ENCODE measurements around the gene CCDC12. TPM values are rescaled to one million over a fixed set of nuclear protein-coding genes. Genes with fewer than 3 reads are reported as not detected.
"Not testable (repeated sequence)": the region's sequence is repeated elsewhere in the genome, so short reads cannot be mapped to it uniquely, and the experiment has no call there.

CCDC12 gene
- total and polyA plus RNA-seq, 3 donors from 2014 or later: 43.3 to 66.6 (median 59.6) TPM

DNA sequence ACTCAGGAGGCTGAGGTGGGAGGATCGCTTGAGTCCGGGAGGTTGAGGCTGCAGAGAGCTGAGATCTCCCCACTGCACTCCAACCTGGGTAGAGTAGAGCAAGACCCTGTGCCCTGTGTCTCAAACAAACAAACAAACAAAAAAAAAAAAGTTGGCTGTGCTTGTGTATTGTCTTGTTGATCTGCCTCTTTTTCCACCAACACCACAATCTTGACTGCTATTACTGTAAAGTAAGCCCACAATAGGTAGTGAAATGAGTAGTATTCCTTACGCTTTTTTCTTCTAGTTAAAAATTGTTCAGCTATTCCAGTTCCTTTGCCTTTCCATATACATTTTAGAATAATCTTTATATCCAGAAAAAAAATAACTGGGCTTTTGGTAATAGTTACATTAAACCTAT is 63.6 kb downstream of the CCDC12 start:
- TF ChIP-seq, protein P1, sequence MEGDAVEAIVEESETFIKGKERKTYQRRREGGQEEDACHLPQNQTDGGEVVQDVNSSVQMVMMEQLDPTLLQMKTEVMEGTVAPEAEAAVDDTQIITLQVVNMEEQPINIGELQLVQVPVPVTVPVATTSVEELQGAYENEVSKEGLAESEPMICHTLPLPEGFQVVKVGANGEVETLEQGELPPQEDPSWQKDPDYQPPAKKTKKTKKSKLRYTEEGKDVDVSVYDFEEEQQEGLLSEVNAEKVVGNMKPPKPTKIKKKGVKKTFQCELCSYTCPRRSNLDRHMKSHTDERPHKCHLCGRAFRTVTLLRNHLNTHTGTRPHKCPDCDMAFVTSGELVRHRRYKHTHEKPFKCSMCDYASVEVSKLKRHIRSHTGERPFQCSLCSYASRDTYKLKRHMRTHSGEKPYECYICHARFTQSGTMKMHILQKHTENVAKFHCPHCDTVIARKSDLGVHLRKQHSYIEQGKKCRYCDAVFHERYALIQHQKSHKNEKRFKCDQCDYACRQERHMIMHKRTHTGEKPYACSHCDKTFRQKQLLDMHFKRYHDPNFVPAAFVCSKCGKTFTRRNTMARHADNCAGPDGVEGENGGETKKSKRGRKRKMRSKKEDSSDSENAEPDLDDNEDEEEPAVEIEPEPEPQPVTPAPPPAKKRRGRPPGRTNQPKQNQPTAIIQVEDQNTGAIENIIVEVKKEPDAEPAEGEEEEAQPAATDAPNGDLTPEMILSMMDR (IDR thresholded peaks at IDR 0.05): no peak
- TF ChIP-seq POLR2A (IDR thresholded peaks at IDR 0.05): no peak
- H3K36me3 ChIP-seq (ENCODE audit: low read depth, missing control alignments): no peaks in the 10 kb centered on the region
- H3K4me3 ChIP-seq: no peak overlapping the region
- no peak overlapping the region for H3K27ac ChIP-seq
- peaks cover 9% of the 10 kb centered on the region for H3K4me1 ChIP-seq
- intact Hi-C loops (cut with DNase I; ENCODE audit: low total_unique reads): no loop called here
- DNase-seq: no peak
- H3K27me3 ChIP-seq: no peaks in the 10 kb centered on the region
- H3K9me3 ChIP-seq: no peaks in the 10 kb centered on the region
- WGBS, 2 donors: 79 to 98% methylated on average over 3 of the region's 3 CpGs

DNA sequence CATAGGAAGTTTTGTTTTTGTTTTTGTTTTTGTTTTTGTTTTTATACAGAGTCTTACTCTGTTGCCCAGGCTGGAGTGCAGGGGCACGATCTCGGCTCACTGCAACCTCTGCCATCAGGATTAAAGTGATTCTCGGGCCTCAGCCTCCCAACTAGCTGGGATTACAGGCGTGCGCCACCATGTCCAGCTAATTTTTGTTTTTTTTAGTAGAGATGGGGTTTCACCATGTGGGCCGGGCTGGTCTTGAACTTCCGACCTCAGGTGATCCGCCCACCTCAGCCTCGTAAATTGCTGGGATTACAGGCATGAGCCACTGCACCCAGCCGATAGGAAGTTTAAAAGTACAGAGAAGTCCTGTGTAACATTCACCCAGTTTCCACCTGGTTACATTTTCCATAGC is 65.6 kb downstream of the CCDC12 start:
- H3K4me1 ChIP-seq; H3K9me3 ChIP-seq; DNase-seq; H3K4me3 ChIP-seq; H3K36me3 ChIP-seq (ENCODE audit: low read depth, missing control alignments); intact Hi-C loops (cut with DNase I; ENCODE audit: low total_unique reads); H3K27me3 ChIP-seq; H3K27ac ChIP-seq: not testable (repeated sequence)
- WGBS, 2 donors: 79 to 83% methylated on average over 10 of the region's 10 CpGs

DNA sequence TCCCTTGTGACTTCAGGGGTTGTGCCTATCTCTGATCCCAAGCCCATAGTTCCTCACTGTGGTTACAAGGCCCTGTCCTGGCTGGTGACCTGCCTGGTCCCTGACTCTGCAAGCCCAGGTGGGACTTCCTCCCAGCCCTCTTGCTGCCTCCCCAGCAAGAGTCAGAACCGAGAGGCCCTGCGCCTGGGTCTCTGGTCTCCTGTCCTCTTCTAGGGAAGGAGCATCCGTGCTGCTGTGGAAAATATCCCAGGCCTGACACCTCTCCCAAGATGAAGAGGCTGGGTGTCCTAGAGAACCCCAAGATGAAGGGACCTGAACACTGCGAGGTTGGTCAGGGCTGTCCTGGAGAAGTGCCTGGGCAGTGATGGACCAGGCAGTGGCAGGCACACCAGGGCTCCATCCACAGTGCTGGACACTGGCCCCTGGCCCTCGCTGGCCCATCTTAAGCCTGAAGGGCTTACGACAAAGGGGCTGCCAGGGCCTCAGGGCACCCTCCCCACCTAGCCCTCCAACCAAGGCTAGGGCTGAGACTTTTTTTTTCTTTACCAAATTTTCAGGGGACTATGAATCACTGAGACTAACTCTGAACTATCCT is 66.3 kb downstream of the CCDC12 start:
- no peak overlapping the region for H3K27ac ChIP-seq
- TF ChIP-seq, protein P1 (IDR thresholded peaks at IDR 0.05): no peak
- TF ChIP-seq POLR2A (IDR thresholded peaks at IDR 0.05): no peak
- no peak overlapping the region for H3K4me3 ChIP-seq
- intact Hi-C loops (cut with DNase I; ENCODE audit: low total_unique reads): no loop called here
- no peak for DNase-seq
- no peaks in the 10 kb centered on the region for H3K36me3 ChIP-seq (ENCODE audit: low read depth, missing control alignments)
- H3K27me3 ChIP-seq: no peaks in the 10 kb centered on the region
- H3K9me3 ChIP-seq: no peaks in the 10 kb centered on the region
- peaks cover 9% of the 10 kb centered on the region for H3K4me1 ChIP-seq
- WGBS, 2 donors: 80 to 94% methylated on average over 2 to 6 of the region's 6 CpGs

DNA sequence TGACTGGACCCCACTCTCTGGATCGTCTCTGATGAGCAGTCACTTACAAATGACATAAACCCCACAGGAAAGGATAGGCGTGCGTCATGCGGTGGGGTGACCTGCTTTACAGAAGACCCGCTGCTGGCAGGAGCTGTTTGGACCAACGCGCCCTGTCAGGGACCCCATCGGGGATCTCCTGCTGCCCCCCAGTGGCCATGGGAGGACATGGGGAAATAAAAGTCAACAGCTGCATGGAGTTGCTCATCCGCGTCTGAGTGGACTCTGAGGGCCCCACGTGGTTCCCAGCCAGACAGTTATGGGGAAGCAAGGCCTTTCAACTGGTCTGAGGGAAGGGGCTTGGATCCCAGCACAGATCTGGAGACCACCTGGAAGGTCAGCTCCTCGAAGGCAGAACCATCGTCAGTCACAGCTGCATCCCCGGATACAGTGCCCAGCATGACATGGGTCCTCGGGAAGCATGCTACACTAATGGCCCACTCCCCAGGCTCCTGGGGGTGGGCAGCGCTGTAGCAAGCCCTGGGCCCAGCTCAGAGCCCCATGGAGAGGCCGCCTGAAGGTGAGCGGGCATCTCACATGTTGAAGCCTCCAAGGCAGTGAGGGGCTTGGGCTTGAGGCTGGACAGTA is 66.9 kb downstream of the CCDC12 start:
- no peaks in the 10 kb centered on the region for H3K36me3 ChIP-seq (ENCODE audit: low read depth, missing control alignments)
- 42 to 47% methylated on average over 13 to 17 of the region's 18 CpGs for WGBS, 2 donors
- no peak overlapping the region for H3K27ac ChIP-seq

DNA sequence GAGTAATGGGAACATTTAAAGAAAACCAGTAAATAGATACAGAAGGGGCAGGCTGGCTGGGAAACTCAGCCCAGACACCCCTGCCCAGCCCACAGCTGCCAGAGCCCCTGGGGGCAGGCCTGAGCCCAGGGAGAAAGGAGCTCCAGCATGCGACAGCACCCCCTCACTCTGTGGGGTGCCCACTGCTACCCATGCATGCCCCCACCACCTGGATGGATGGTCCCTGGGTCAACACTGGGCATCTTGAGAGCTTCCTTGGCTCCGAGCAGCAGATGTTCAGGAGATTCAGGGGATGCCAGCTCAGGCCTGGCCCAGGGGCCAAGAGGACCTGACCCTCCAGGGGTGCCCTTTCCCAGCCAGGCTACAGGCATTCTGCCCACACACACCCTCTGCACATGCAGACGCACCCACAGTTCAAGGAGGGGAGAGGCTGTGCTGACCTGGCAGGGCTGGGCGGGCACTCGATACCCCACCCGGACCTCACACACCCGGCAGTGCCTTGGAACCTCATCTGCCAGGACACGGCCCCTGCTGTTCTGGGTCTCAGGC is 67.5 kb downstream of the CCDC12 start:
- WGBS, 2 donors: 59 to 80% methylated on average over 1 to 8 of the region's 8 CpGs
- H3K4me3 ChIP-seq: no peak overlapping the region
- peaks cover 9% of the 10 kb centered on the region for H3K4me1 ChIP-seq
- no peak overlapping the region for H3K27ac ChIP-seq
- no peaks in the 10 kb centered on the region for H3K9me3 ChIP-seq
- no peaks in the 10 kb centered on the region for H3K27me3 ChIP-seq
- no peak for DNase-seq
- intact Hi-C loops (cut with DNase I; ENCODE audit: low total_unique reads): no loop called here
- TF ChIP-seq POLR2A (IDR thresholded peaks at IDR 0.05): no peak
- TF ChIP-seq, protein P1 (IDR thresholded peaks at IDR 0.05): no peak
- H3K36me3 ChIP-seq (ENCODE audit: low read depth, missing control alignments): no peaks in the 10 kb centered on the region

More for the DNA sequence above, 66.9 kb downstream of the CCDC12 start:
- intact Hi-C loops (cut with DNase I; ENCODE audit: low total_unique reads): no loop called here
- H3K4me1 ChIP-seq: peaks cover 9% of the 10 kb centered on the region
- DNase-seq: peak; percentile 83
- TF ChIP-seq POLR2A (IDR thresholded peaks at IDR 0.05): no peak
- TF ChIP-seq, protein P1 (IDR thresholded peaks at IDR 0.05): peak; percentile 77 to 82 (median 79)
- H3K27me3 ChIP-seq: no peaks in the 10 kb centered on the region
- no peak overlapping the region for H3K4me3 ChIP-seq
- H3K9me3 ChIP-seq: no peaks in the 10 kb centered on the region
